NCI-H526 treated with DMSO at 0.1 percent for 48 hours (cell line): ENCODE data around the gene SAP25.
"Not testable (repeated sequence)": the region's sequence is repeated elsewhere in the genome, so short reads cannot be mapped to it uniquely, and the experiment has no call there.

Source experiments
- DNase-seq: peaks from one replicate; lab custom pipeline; 2025; lab: John Stamatoyannopoulos, UW

SAP25 gene

GRCh38 chr7:100575746-100576383 lies 2.2 kb upstream of the SAP25 start:
- no peak for DNase-seq

- no peak for DNase-seq
These were observed 1.5 kb upstream of the SAP25 start for GRCh38 chr7:100575206-100575631.

GRCh38 chr7:100574362-100575205 lies 884 bp upstream of the SAP25 start:
- no peak for DNase-seq

GRCh38 chr7:100572949-100573675 lies 588 bp downstream of the SAP25 start:
- no peak for DNase-seq

GRCh38 chr7:100572281-100572948 lies 1.3 kb downstream of the SAP25 start:
- DNase-seq, result no peak

GRCh38 chr7:100571829-100572116 lies 1.9 kb downstream of the SAP25 start:
- no peak for DNase-seq

- no peak for DNase-seq
These were observed 2.5 kb downstream of the SAP25 start for GRCh38 chr7:100570954-100571828.

GRCh38 chr7:100568896-100569844 lies 4.5 kb downstream of the SAP25 start:
- peak; percentile 41 for DNase-seq

GRCh38 chr7:100568176-100568895 lies 5.4 kb downstream of the SAP25 start:
- no peak for DNase-seq

GRCh38 chr7:100567751-100568175 lies 5.9 kb downstream of the SAP25 start:
- no peak for DNase-seq

- DNase-seq, result no peak
These were observed 6.5 kb downstream of the SAP25 start for GRCh38 chr7:100567031-100567730.

- no peak for DNase-seq
These were observed 7.6 kb downstream of the SAP25 start for GRCh38 chr7:100566018-100566531.

GRCh38 chr7:100565133-100565571 lies 8.5 kb downstream of the SAP25 start:
- no peak for DNase-seq

- DNase-seq, result not testable (repeated sequence)
These were observed 9.3 kb downstream of the SAP25 start for GRCh38 chr7:100564405-100564804.

GRCh38 chr7:100563809-100564400 lies 9.8 kb downstream of the SAP25 start:
- peak; percentile 32 for DNase-seq

- no peak for DNase-seq
These were observed 10.6 kb downstream of the SAP25 start for GRCh38 chr7:100563100-100563564.

- no peak for DNase-seq
These were observed 11.3 kb downstream of the SAP25 start for GRCh38 chr7:100562195-100563099.
